KMS-11 (cell line): Measurements from ENCODE around the gene GABBR2.

Source experiments
- H2AFZ ChIP-seq: fragments of 200-600 bp; sonication (generic); 2 replicates; pipeline ENCODE4 v1.6.1; 2016; ENCODE audit warnings: antibody characterized with exemption, mixed run types, low read depth
- H3K27ac ChIP-seq: fragments of 200-600 bp; sonication (generic); 2 replicates; pipeline ENCODE4 v1.6.1; 2016; ENCODE audit warnings: mild to moderate bottlenecking, mixed run types
- H3K27me3 ChIP-seq: fragments of 200-600 bp; sonication (generic); 2 replicates; pipeline ENCODE4 v1.6.1; 2017; ENCODE audit warnings: mild to moderate bottlenecking, low read depth, mixed run types, moderate library complexity; ENCODE audit not compliant: insufficient read depth
- H3K36me3 ChIP-seq: fragments of 200-600 bp; sonication (generic); 2 replicates; pipeline ENCODE4 v1.6.1; 2017; ENCODE audit warnings: mild to moderate bottlenecking, mixed run types; ENCODE audit not compliant: insufficient read depth
- H3K4me1 ChIP-seq: fragments of 200-600 bp; sonication (generic); 2 replicates; pipeline ENCODE4 v1.6.1; 2016; ENCODE audit warnings: mild to moderate bottlenecking, low read depth, mixed run types; ENCODE audit not compliant: poor library complexity, severe bottlenecking
- H3K4me2 ChIP-seq: fragments of 200-600 bp; sonication (generic); 2 replicates; pipeline ENCODE4 v1.7.0; 2016; ENCODE audit warnings: mild to moderate bottlenecking, mixed run types
- H3K4me3 ChIP-seq: fragments of 200-600 bp; sonication (generic); IDR thresholded peaks from 2 replicates; pipeline ENCODE4 v1.6.1; 2017; ENCODE audit warnings: low read depth, low read length, mixed read lengths; ENCODE audit not compliant: insufficient read depth
- H3K79me2 ChIP-seq: fragments of 200-600 bp; sonication (generic); 2 replicates; pipeline ENCODE4 v1.6.1; 2016; ENCODE audit warnings: low read depth, mixed run types; ENCODE audit not compliant: insufficient read depth
- H3K9ac ChIP-seq: fragments of 200-600 bp; sonication (generic); 2 replicates; pipeline ENCODE4 v1.6.1; 2016; ENCODE audit warnings: mild to moderate bottlenecking, mixed run types
- H4K20me1 ChIP-seq: fragments of 200-600 bp; sonication (generic); 2 replicates; pipeline ENCODE4 v1.6.1; 2016; ENCODE audit warnings: mild to moderate bottlenecking, mixed run types; ENCODE audit not compliant: insufficient read depth
- CTCF ChIP-seq: fragments of 200-600 bp; sonication (generic); conservative IDR thresholded peaks from 2 replicates; pipeline ENCODE4 v1.6.1; 2017; ENCODE audit warnings: low read depth, mild to moderate bottlenecking, antibody characterized with exemption, low read length, moderate library complexity, mixed read lengths

Gene GABBR2

GRCh38 chr9:98351370-98351769, 357.4 kb downstream of the GABBR2 start:
- no peaks in the 10 kb centered on the region for H3K4me1 ChIP-seq
- no peak overlapping the region for H3K9ac ChIP-seq
- H2AFZ ChIP-seq: no peak overlapping the region
- no peaks in the 10 kb centered on the region for H3K79me2 ChIP-seq
- H4K20me1 ChIP-seq: no peaks in the 10 kb centered on the region
- no peaks in the 10 kb centered on the region for H3K27me3 ChIP-seq
- no peak for TF ChIP-seq CTCF
- H3K36me3 ChIP-seq: no peaks in the 10 kb centered on the region
- H3K27ac ChIP-seq: no peak overlapping the region
- no peak overlapping the region for H3K4me3 ChIP-seq
- H3K4me2 ChIP-seq: no peak overlapping the region

- no peaks in the 10 kb centered on the region for H4K20me1 ChIP-seq
- H3K4me1 ChIP-seq: no peaks in the 10 kb centered on the region
- H3K79me2 ChIP-seq: no peaks in the 10 kb centered on the region
- H3K9ac ChIP-seq: no peak overlapping the region
- no peak overlapping the region for H3K4me3 ChIP-seq
- no peak for TF ChIP-seq CTCF
- H3K27ac ChIP-seq: no peak overlapping the region
- no peaks in the 10 kb centered on the region for H3K36me3 ChIP-seq
- H3K4me2 ChIP-seq: no peak overlapping the region
- H2AFZ ChIP-seq: no peak overlapping the region
- no peaks in the 10 kb centered on the region for H3K27me3 ChIP-seq
Observed at GRCh38 chr9:98347642-98348041, 361.1 kb downstream of the GABBR2 start.

GRCh38 chr9:98345011-98345410, 363.7 kb downstream of the GABBR2 start:
- no peaks in the 10 kb centered on the region for H3K79me2 ChIP-seq
- H3K27ac ChIP-seq: no peak overlapping the region
- H2AFZ ChIP-seq: no peak overlapping the region
- no peaks in the 10 kb centered on the region for H3K36me3 ChIP-seq
- no peaks in the 10 kb centered on the region for H3K27me3 ChIP-seq
- H3K4me2 ChIP-seq: no peak overlapping the region
- no peak for TF ChIP-seq CTCF
- no peaks in the 10 kb centered on the region for H3K4me1 ChIP-seq
- no peaks in the 10 kb centered on the region for H4K20me1 ChIP-seq
- H3K9ac ChIP-seq: no peak overlapping the region
- H3K4me3 ChIP-seq: no peak overlapping the region

GRCh38 chr9:98344581-98344980, 364.2 kb downstream of the GABBR2 start:
- no peak overlapping the region for H3K27ac ChIP-seq
- no peak overlapping the region for H3K9ac ChIP-seq
- H3K4me2 ChIP-seq: no peak overlapping the region
- no peaks in the 10 kb centered on the region for H3K79me2 ChIP-seq
- H3K27me3 ChIP-seq: no peaks in the 10 kb centered on the region
- no peaks in the 10 kb centered on the region for H3K36me3 ChIP-seq
- no peak overlapping the region for H3K4me3 ChIP-seq
- no peak for TF ChIP-seq CTCF
- H2AFZ ChIP-seq: no peak overlapping the region
- no peaks in the 10 kb centered on the region for H4K20me1 ChIP-seq
- H3K4me1 ChIP-seq: no peaks in the 10 kb centered on the region

GRCh38 chr9:98342820-98343210, 365.9 kb downstream of the GABBR2 start:
- no peak overlapping the region for H3K27ac ChIP-seq
- no peak overlapping the region for H3K4me2 ChIP-seq
- H3K79me2 ChIP-seq: no peaks in the 10 kb centered on the region
- H3K27me3 ChIP-seq: no peaks in the 10 kb centered on the region
- H4K20me1 ChIP-seq: no peaks in the 10 kb centered on the region
- H3K4me3 ChIP-seq: no peak overlapping the region
- H3K9ac ChIP-seq: no peak overlapping the region
- H2AFZ ChIP-seq: no peak overlapping the region
- no peaks in the 10 kb centered on the region for H3K36me3 ChIP-seq
- H3K4me1 ChIP-seq: no peaks in the 10 kb centered on the region
- TF ChIP-seq CTCF: no peak
